CD4-positive, alpha-beta T cell treated with Interleukin-1 beta for 1 hour (primary cell): ENCODE results near the gene HLA-DOA.

Source experiments
- DNase-seq, 2 donors: peaks; one replicate each; pipeline ENCODE4 v3.0.0-alpha.2; 2020 to 2022

HLA-DOA gene

GRCh38 chr6:32977272-32977952 lies 32.0 kb downstream of the HLA-DOA start:
- peak in 1 of 2 donors; percentile 5 for DNase-seq

- peak in 1 of 2 donors; percentile 7 for DNase-seq
Observed at GRCh38 chr6:32976334-32977069, 32.9 kb downstream of the HLA-DOA start.

GRCh38 chr6:32975886-32976285 lies 33.5 kb downstream of the HLA-DOA start:
- no peak for DNase-seq

GRCh38 chr6:32974541-32975308 lies 34.7 kb downstream of the HLA-DOA start:
- DNase-seq, result peak in 1 of 2 donors; percentile 10

- peak; percentile 44 to 69 for DNase-seq
Observed at GRCh38 chr6:32974016-32974333, 35.4 kb downstream of the HLA-DOA start.

- peak; percentile 78 to 79 for DNase-seq
Observed at GRCh38 chr6:32973144-32974015, 36.0 kb downstream of the HLA-DOA start.

- peak; percentile 62 to 68 for DNase-seq
Observed at GRCh38 chr6:32972353-32973143, 36.8 kb downstream of the HLA-DOA start.

- peak; percentile 99 to 100 for DNase-seq
Observed at GRCh38 chr6:32971581-32972352, 37.6 kb downstream of the HLA-DOA start.

GRCh38 chr6:32971242-32971580 lies 38.2 kb downstream of the HLA-DOA start:
- no peak for DNase-seq

- peak; percentile 76 to 84 for DNase-seq
Observed at GRCh38 chr6:32970413-32971241, 38.8 kb downstream of the HLA-DOA start.

- DNase-seq, result peak; percentile 71 to 72
Observed at GRCh38 chr6:32969685-32970412, 39.5 kb downstream of the HLA-DOA start.

GRCh38 chr6:32968867-32969684 lies 40.3 kb downstream of the HLA-DOA start:
- DNase-seq, result peak; percentile 60 to 82

GRCh38 chr6:32968093-32968866 lies 41.1 kb downstream of the HLA-DOA start, which contains the start of gene BRD2:
TSS of gene BRD2 (plus strand) at chr6:32968594. CDS start at chr6:32972899, 4,305 bp downstream.
- DNase-seq, result peak; percentile 98

GRCh38 chr6:32967151-32968091 lies 42.0 kb downstream of the HLA-DOA start:
- DNase-seq, result peak; percentile 40 to 53

GRCh38 chr6:32964776-32965175 lies 44.6 kb downstream of the HLA-DOA start:
- no peak for DNase-seq

GRCh38 chr6:32963866-32964265 lies 45.5 kb downstream of the HLA-DOA start:
- no peak for DNase-seq
